Measurements from ENCODE around the gene C19orf47.

C19orf47 gene

DNA sequence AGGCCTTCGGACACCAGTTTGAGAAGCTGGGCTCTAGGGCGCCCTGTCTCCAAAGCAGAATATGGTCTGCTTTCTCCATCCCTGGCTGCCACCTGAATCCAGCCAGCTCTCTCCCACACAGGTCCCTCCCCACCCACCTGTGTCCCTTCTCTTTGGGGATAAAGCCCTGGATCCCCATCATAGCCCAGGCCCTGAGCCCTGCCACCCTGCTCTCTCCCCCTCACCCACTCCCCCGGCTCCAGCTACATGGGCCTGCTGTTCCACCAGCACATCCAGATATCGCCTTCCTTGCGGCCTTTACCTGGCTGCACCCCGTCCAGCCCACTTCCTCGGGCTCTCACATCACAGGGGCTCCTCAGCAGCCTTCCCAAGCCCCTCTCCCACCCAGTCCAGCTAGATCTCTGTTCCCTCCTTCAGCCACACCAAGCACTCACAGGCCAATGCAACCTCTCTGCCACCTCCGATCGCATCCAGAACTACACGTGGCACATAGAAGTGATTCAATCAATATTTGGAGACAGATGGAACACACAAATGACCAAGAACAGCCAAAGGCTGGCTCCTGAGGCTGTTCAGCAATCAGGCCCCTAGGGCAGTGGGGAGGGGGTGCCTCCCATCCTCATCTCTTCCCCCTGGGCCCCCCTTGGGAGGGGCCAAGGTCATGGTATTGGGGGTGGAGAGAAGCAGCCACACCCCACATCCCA lies 70.7 kb downstream of the C19orf47 start:
- DNase-seq: no peak
- in situ Hi-C loops (cut with HindIII; ENCODE audit: low pct_ligation_motif_present, low pct_unique_long_range_greater_than_20kb, low sequenced_read_pairs): no loop called here

DNA sequence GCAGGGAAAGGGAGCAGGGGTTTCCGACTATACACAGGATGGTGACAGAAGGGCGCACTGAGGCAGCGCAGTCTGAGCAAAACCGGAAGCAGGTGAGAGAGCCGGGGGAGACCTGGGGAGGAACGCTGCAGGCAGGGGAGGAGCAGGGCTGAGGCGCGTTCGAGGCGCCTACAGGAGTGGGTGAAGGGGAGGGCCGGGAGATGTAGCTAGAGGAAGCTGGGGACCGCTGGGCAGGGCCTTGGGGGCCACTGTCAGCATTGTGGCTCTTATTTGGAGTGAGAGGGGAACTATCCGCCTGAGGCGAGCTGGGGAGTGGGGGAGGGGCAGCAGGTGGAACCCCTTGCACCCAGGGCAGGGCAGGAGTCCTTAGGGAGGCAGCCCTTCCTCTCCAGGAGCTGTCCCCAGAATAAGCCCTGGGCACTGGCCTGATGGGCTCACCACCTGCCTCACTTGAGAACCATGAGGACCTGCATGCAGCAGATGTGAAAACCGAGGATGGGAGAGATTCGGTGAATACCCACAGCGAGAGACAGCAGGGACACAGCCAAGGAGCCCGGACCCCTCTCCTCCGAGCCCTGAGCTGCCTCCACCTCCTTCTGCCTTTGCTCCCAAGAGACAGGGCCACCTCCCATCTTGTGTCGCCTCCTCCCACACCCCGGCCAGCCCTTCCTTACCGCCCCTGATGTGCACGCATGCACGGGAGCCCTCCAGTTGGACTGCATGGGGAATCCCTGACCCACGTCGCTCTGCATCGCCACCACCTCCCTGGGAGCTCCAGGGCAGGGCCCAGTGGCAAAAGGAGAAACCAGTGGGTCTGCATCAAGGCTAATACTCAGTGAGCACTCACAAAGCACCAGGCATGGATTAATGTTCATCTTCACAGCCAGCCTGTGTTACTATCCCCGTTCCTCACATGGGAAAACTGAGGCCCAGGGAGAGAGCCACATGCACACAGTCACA lies 73.3 kb downstream of the C19orf47 start:
- DNase-seq: no peak
- in situ Hi-C loops (cut with HindIII; ENCODE audit: low pct_ligation_motif_present, low pct_unique_long_range_greater_than_20kb, low sequenced_read_pairs): no loop called here

DNA sequence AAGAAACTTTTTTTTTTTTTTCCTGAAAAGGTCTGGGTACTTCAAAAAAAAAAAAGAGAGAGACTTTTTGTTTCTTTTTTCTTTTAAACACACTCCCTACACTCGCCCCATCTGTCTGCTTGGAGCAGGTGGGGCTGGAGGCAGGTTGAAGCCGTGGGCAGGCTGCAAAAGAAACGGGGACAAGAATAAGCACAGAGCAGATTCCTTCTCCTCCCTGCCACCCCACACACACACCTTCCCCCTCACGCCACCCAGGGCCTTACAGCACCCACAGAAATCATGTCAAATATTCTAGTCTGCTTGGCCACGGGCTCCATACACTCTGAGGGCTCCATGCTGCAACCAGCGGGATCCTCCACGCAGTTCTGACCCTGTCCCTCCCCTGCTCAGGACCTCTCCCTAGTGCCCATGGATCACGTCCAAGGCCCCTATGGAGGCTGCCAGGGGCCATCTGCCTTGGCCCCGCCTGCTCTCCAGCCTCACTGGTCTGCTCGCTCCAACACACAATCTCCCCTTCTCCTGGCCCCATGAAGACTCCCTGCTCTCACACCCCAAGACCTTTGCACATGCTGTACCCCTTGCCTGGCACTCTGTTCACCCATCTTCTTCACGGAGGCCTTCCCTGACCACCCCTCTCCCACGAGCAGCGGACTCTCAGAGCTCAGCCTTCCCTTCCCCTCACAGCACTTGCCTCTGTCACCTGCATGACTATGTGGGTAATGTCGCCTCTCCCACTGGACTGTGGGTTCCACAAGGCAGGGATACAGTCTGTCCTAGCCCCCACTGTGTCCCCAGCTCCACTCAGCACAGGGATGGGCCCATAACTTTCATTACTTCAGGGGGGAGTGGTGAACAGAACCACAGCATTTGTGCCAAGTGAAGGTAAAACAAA lies 74.5 kb downstream of the C19orf47 start:
- in situ Hi-C loops (cut with HindIII; ENCODE audit: low pct_ligation_motif_present, low pct_unique_long_range_greater_than_20kb, low sequenced_read_pairs): no loop called here
- no peak for DNase-seq

DNA sequence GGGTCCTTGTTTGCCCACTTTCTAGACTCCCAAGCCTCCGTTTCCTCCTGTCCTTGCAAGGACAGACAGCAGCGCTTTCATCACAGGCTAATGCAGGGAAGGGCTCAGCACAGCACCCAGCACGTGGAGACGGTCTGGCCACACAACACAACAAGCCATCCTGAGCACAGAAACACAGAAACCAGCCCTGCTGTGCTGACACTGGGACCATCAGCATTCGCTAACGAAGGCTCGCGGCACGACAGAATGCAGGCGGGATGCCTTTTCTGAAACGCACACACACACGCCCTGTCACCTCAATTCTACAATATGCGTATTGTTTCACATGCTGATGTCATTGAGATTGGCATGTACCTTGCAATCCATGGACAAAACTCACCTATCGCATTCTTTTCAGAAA lies 75.9 kb downstream of the C19orf47 start:
- in situ Hi-C loops (cut with HindIII; ENCODE audit: low pct_ligation_motif_present, low pct_unique_long_range_greater_than_20kb, low sequenced_read_pairs): no loop called here

DNA sequence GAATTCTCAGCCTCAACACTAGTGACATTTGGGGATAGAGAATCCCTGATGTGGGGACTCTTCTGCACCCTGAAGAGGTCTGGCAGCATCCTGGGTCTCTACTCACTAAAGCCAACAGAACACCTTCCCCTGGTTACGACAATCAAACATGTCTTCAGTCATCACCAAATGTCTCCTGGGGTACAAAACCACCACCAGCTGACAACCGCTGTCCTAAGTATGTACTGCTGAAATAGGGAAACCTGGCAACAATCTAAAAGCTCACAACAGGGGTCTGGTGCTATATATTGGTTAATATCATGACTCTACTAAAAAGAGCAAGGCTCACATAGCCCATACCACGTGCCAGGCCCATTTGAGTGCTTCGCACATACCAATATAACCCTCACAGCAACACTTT lies 76.5 kb downstream of the C19orf47 start:
- in situ Hi-C loops (cut with HindIII; ENCODE audit: low pct_ligation_motif_present, low pct_unique_long_range_greater_than_20kb, low sequenced_read_pairs): no loop called here
- DNase-seq: no peak

More for the DNA sequence above, 75.9 kb downstream of the C19orf47 start:
- DNase-seq: no peak

DNA sequence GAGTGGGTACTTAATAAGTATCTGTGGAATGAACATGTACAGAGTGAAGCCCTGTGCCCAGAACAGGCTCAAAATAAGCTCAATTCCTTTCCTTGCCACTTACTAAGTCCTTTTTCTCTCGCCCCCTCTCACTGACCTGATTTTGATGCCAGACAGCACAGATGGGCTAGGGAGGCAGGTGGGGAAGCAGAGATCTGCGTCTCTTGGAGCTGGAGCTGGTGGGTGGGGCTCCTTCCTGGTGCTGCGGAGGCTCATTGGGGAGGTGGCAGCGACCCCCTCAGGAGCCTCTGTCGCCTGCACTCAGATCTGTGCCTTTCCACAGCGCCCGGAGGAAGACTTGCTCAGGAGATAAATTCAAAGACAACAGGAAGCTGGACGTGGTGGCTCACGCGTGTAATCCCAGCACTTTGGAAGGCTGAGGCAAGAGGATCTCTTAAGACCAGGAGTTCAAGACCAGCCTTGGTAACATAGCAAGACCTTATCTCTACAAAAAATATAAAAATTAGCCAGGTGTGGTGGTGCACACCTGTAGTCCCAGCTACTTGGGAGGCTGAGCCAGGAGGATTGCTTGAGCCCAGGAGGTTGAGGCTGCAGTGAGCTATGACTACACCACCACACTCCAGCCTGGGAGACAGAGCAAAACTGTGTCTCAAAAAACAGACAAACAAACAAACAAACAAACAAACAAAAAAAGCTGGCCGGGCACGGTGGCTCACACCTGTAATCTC lies 77.7 kb downstream of the C19orf47 start:
- in situ Hi-C loops (cut with HindIII; ENCODE audit: low pct_ligation_motif_present, low pct_unique_long_range_greater_than_20kb, low sequenced_read_pairs): no loop called here
- DNase-seq: no peak

Data from ACHN (cell line).